ENCODE results near the gene VIM. TPM values are rescaled to one million over a fixed set of nuclear protein-coding genes. Genes with fewer than 3 reads are reported as not detected.

Gene VIM
- total and polyA plus RNA-seq, 2 donors (not counting 1 experiment from before 2014, with no cell fraction given): 4,882 to 7,192 TPM

DNA sequence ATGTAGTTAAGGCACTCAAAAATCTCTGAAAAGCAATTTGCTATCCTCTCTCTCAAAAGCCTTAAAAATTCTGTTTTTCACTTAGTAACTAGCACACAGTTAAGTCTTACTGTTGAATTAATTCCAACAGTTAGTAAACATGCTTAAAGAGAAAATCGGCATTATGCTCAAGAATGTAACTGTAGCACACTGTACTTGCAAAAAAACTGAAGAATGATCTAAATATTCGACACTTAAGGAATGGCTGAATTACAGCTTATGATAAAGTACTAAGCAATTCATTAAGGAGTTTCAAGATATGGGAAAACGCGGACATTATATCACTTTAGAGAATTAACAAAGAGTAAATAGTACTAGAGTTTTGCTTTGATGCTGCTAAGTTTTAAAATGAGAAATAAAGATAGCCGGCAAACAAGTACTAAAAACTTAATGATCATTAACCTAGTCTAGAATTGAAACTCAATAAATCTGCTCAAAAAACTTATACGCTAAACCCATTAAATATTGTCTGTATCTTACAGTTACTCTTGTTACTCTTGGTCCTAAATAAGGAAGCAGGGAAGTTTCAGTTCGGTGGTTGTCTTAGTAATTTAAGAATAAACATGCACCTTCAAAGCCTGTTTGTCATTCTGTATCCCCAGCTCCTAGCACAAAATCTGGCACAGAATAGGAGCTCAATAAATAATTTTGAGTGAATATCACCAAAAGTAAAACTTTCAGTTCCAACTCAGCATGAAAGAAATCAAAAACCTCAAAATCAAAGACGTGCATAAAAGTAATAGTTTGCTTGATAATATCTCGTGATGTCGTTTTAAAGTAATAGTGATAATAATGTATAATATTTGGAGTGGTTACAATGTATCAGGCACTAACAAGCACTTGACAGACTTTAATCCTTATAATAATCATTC, 27.8 kb upstream of the VIM start:
- TF ChIP-seq, protein P1, sequence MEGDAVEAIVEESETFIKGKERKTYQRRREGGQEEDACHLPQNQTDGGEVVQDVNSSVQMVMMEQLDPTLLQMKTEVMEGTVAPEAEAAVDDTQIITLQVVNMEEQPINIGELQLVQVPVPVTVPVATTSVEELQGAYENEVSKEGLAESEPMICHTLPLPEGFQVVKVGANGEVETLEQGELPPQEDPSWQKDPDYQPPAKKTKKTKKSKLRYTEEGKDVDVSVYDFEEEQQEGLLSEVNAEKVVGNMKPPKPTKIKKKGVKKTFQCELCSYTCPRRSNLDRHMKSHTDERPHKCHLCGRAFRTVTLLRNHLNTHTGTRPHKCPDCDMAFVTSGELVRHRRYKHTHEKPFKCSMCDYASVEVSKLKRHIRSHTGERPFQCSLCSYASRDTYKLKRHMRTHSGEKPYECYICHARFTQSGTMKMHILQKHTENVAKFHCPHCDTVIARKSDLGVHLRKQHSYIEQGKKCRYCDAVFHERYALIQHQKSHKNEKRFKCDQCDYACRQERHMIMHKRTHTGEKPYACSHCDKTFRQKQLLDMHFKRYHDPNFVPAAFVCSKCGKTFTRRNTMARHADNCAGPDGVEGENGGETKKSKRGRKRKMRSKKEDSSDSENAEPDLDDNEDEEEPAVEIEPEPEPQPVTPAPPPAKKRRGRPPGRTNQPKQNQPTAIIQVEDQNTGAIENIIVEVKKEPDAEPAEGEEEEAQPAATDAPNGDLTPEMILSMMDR (conservative IDR thresholded peaks at IDR 0.05 in 1 of 2, IDR thresholded peaks at IDR 0.05 in 1 of 2; ENCODE audit: low read depth in 1 of 2, low read length in 2 of 2): no peak
- no peak for TF ChIP-seq EZH2 (IDR thresholded peaks at IDR 0.05; ENCODE audit: low read length, missing control alignments)
- Histone ChIP-seq H3K9me3 (ENCODE audit: control insufficient read depth, insufficient read depth, low read depth, low read length) (no peaks in the 10 kb centered on the region), H3K79me2 (ENCODE audit: control insufficient read depth, insufficient read depth, low read length) (peaks cover 14% of the 10 kb centered on the region), H4K20me1 (ENCODE audit: control insufficient read depth, extremely low read depth, insufficient read depth, low read length) (no peaks in the 10 kb centered on the region), H3K27me3 (ENCODE audit: control insufficient read depth, insufficient read depth, low read length) (no peaks in the 10 kb centered on the region), H3K4me2 (ENCODE audit: extremely low read depth, insufficient read depth, low read length) (peak overlapping the region; percentile 78), H3K36me3 (ENCODE audit: control insufficient read depth, insufficient read depth, low read length) (no peaks in the 10 kb centered on the region), H3K27ac (ENCODE audit: insufficient read depth, low read length) (peak overlapping the region; percentile 83), H3K4me3 (replicated peaks in 1 of 4; ENCODE audit: control extremely low read depth in 1 of 4, insufficient read depth in 1 of 4, low read depth in 3 of 4, low read length in 4 of 4) (peak overlapping the region; percentile 12 to 76 (median 55)), H2AFZ (ENCODE audit: low read length) (no peak overlapping the region), H3K9ac (ENCODE audit: insufficient read depth, low read length) (peak overlapping the region; percentile 80), H3K4me1 (ENCODE audit: control insufficient read depth, extremely low read depth, insufficient read depth, low read length) (no peaks in the 10 kb centered on the region)
- no peak for DNase-seq (ENCODE audit: low read depth in 2 of 2)

GRCh38 chr10:17200912-17201793, 26.9 kb upstream of the VIM start, which contains the start of gene TRDMT1:
Gene TRDMT1, minus strand, starts transcription at chr10:17201672. Its CDS starts 38 bp downstream, at chr10:17201634.
- no peaks in the 10 kb centered on the region for H3K9me3 ChIP-seq (ENCODE audit: control insufficient read depth, insufficient read depth, low read depth, low read length)
- H3K79me2 ChIP-seq (ENCODE audit: control insufficient read depth, insufficient read depth, low read length): peaks cover 14% of the 10 kb centered on the region
- peak within 1 kb of the TSS; percentile 83 for H3K27ac ChIP-seq (ENCODE audit: insufficient read depth, low read length)
- H3K4me2 ChIP-seq (ENCODE audit: extremely low read depth, insufficient read depth, low read length): peak within 1 kb of the TSS; percentile 78
- H3K9ac ChIP-seq (ENCODE audit: insufficient read depth, low read length): peak within 1 kb of the TSS; percentile 80
- H2AFZ ChIP-seq (ENCODE audit: low read length): peak within 1 kb of the TSS; percentile 71
- no peaks in the 10 kb centered on the region for H4K20me1 ChIP-seq (ENCODE audit: control insufficient read depth, extremely low read depth, insufficient read depth, low read length)
- peak; percentile 91 to 94 for DNase-seq (ENCODE audit: low read depth in 2 of 2)
- H3K36me3 ChIP-seq (ENCODE audit: control insufficient read depth, insufficient read depth, low read length): no peaks in the 10 kb centered on the region
- H3K4me3 ChIP-seq (replicated peaks in 1 of 4; ENCODE audit: control extremely low read depth in 1 of 4, insufficient read depth in 1 of 4, low read depth in 3 of 4, low read length in 4 of 4): peak within 1 kb of the TSS; percentile 12 to 76 (median 55)
- H3K27me3 ChIP-seq (ENCODE audit: control insufficient read depth, insufficient read depth, low read length): no peaks in the 10 kb centered on the region
- no peak for TF ChIP-seq EZH2 (IDR thresholded peaks at IDR 0.05; ENCODE audit: low read length, missing control alignments)
- TF ChIP-seq, protein P1 (conservative IDR thresholded peaks at IDR 0.05 in 1 of 2, IDR thresholded peaks at IDR 0.05 in 1 of 2; ENCODE audit: low read depth in 1 of 2, low read length in 2 of 2): no peak
- no peaks in the 10 kb centered on the region for H3K4me1 ChIP-seq (ENCODE audit: control insufficient read depth, extremely low read depth, insufficient read depth, low read length)

GRCh38 chr10:17201794-17202116, 26.3 kb upstream of the VIM start:
- no peaks in the 10 kb centered on the region for H3K36me3 ChIP-seq (ENCODE audit: control insufficient read depth, insufficient read depth, low read length)
- H3K27ac ChIP-seq (ENCODE audit: insufficient read depth, low read length): peak overlapping the region; percentile 83
- no peaks in the 10 kb centered on the region for H4K20me1 ChIP-seq (ENCODE audit: control insufficient read depth, extremely low read depth, insufficient read depth, low read length)
- peak overlapping the region; percentile 80 for H3K9ac ChIP-seq (ENCODE audit: insufficient read depth, low read length)
- peak overlapping the region; percentile 12 to 76 (median 55) for H3K4me3 ChIP-seq (replicated peaks in 1 of 4; ENCODE audit: control extremely low read depth in 1 of 4, insufficient read depth in 1 of 4, low read depth in 3 of 4, low read length in 4 of 4)
- H3K4me2 ChIP-seq (ENCODE audit: extremely low read depth, insufficient read depth, low read length): peak overlapping the region; percentile 72
- H3K27me3 ChIP-seq (ENCODE audit: control insufficient read depth, insufficient read depth, low read length): no peaks in the 10 kb centered on the region
- no peaks in the 10 kb centered on the region for H3K9me3 ChIP-seq (ENCODE audit: control insufficient read depth, insufficient read depth, low read depth, low read length)
- H3K79me2 ChIP-seq (ENCODE audit: control insufficient read depth, insufficient read depth, low read length): peaks cover 14% of the 10 kb centered on the region
- peak in 1 of 2 donors; percentile 52 for DNase-seq (ENCODE audit: low read depth in 2 of 2)
- peak overlapping the region; percentile 71 for H2AFZ ChIP-seq (ENCODE audit: low read length)
- TF ChIP-seq, protein P1 (conservative IDR thresholded peaks at IDR 0.05 in 1 of 2, IDR thresholded peaks at IDR 0.05 in 1 of 2; ENCODE audit: low read depth in 1 of 2, low read length in 2 of 2): no peak
- TF ChIP-seq EZH2 (IDR thresholded peaks at IDR 0.05; ENCODE audit: low read length, missing control alignments): no peak
- peaks cover 4% of the 10 kb centered on the region for H3K4me1 ChIP-seq (ENCODE audit: control insufficient read depth, extremely low read depth, insufficient read depth, low read length)

Data from fibroblast of lung (primary cell).